A673 (cell line): ENCODE results near the gene NRG3.

Experiments
- EZH2 ChIP-seq: fragments of 200-600 bp; sonication (generic); IDR thresholded peaks from 2 replicates; pipeline ENCODE4 v1.6.1; 2017; ENCODE audit warnings: borderline replicate concordance, low read depth, mild to moderate bottlenecking, mixed read lengths, antibody characterized with exemption, low read length; ENCODE audit not compliant: poor library complexity, severe bottlenecking
- TF ChIP-seq, protein P1 (sequence below): fragments of 300-800, 200-600 bp; sonication (generic); conservative IDR thresholded peaks from 2 replicates; pipeline ENCODE4 v1.5.1; 2017; ENCODE audit warnings: low read depth, mild to moderate bottlenecking, antibody characterized with exemption, low read length, moderate library complexity, mixed read lengths

DNA sequence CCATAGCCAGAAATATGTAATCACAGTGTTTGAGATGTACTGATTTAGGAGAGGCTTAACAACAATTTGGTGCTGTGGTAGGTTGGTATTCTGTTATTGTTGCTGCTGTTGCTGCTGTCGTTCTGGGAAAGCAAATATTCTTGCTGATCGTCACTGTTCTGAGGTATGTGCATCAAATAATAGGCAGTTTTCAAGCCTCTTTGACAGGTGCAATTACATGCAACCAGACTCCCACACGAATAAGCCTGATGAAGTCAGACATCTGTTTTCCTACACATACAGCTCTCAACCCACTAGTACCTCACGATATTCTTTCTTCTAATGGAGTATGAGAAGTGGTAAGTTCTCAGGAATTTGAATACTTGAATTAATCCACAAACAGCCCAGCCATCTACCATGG lies 46.7 kb upstream of the NRG3 start:
- TF ChIP-seq EZH2: no peak
- TF ChIP-seq, protein P1, sequence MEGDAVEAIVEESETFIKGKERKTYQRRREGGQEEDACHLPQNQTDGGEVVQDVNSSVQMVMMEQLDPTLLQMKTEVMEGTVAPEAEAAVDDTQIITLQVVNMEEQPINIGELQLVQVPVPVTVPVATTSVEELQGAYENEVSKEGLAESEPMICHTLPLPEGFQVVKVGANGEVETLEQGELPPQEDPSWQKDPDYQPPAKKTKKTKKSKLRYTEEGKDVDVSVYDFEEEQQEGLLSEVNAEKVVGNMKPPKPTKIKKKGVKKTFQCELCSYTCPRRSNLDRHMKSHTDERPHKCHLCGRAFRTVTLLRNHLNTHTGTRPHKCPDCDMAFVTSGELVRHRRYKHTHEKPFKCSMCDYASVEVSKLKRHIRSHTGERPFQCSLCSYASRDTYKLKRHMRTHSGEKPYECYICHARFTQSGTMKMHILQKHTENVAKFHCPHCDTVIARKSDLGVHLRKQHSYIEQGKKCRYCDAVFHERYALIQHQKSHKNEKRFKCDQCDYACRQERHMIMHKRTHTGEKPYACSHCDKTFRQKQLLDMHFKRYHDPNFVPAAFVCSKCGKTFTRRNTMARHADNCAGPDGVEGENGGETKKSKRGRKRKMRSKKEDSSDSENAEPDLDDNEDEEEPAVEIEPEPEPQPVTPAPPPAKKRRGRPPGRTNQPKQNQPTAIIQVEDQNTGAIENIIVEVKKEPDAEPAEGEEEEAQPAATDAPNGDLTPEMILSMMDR: no peak
